Measurements from ENCODE around the gene ELP2. TPM values are rescaled to one million over a fixed set of nuclear protein-coding genes. Genes with fewer than 3 reads are reported as not detected.
"Not testable (repeated sequence)": the region's sequence is repeated elsewhere in the genome, so short reads cannot be mapped to it uniquely, and the experiment has no call there.

Gene ELP2
- 104 and 111 TPM in 2 replicates for total RNA-seq

DNA sequence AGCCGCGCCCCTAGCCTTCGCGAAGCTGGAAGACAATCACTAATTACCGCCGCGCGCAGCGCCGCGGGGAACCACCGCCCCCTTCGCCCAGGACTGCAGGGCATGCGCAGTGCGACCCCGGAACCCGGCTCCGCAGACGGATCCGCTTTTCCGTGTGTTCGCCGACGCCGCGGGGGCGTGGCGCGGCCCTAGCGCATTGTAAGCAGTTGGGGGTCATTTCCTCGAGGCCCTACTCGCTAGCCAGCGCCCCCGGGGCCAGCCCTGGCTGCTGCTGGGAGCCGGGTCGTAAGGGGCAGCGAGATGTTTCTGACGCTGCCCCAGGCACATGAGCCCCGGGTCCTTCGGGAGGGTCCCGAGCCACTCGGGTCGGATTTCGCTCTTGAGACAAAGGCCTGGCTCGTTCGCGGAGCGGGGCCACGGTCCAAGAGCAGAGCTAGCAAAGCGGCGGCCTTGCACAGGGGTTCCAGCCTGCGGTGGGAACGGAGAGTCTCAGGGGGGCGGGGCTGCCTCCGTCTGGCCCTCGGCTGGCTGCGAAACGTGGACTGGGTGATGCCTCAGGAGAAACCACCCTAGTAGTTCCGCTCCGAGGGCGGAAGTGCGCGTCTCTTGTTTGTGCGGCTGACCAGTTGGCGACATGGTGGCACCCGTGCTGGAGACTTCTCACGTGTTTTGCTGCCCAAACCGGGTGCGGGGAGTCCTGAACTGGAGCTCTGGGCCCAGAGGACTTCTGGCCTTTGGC lies at the start of gene ELP2, which contains the start of gene SLC39A6:
TSS of gene ELP2 (plus strand) at position 600 of the 739 bp plus-strand sequence. CDS start at position 635, 35 bp downstream.
TSS of gene SLC39A6 (minus strand) at position 41 of the 739 bp plus-strand sequence. CDS start 2,333 bp downstream, outside the sequence.
- Mint-ChIP-seq H3K27me3 (no peaks in the 10 kb centered on the region), H3K36me3 (ENCODE audit: low read depth) (peaks cover 54% of the 10 kb centered on the region), H3K9me3 (peaks cover 3% of the 10 kb centered on the region), H3K4me1 (peaks cover 50% of the 10 kb centered on the region), H3K27ac (peak within 1 kb of the TSS; percentile 96), H3K4me3 (peak within 1 kb of the TSS; percentile 94)
- peak; percentile 99 for DNase-seq
- intact Hi-C loops (cut with micrococcal nuclease), result loop anchor here (1.0 to 2.0 kb wide), 5 partner anchors 13 to 699 kb away; partner anchors contain the start of genes MOCOS, RMP24 and RPRD1A

- H3K36me3 Mint-ChIP-seq (ENCODE audit: low read depth); DNase-seq; H3K4me3 Mint-ChIP-seq; intact Hi-C loops (cut with micrococcal nuclease); H3K27ac Mint-ChIP-seq: not testable (repeated sequence)
- Mint-ChIP-seq H3K27me3 (peaks cover 17% of the 10 kb centered on the region), H3K4me1 (peaks cover 11% of the 10 kb centered on the region), H3K9me3 (peaks cover 18% of the 10 kb centered on the region)
Observed at GRCh38 chr18:36081118-36081517, 48.6 kb upstream of the ELP2 start.

GRCh38 chr18:36083729-36084128 lies 46.0 kb upstream of the ELP2 start:
- H3K4me1 Mint-ChIP-seq, result peaks cover 11% of the 10 kb centered on the region
- H3K9me3 Mint-ChIP-seq, result peaks cover 18% of the 10 kb centered on the region
- DNase-seq, result no peak
- intact Hi-C loops (cut with micrococcal nuclease), result no loop called here
- H3K27ac Mint-ChIP-seq, result no peak overlapping the region
- no peak overlapping the region for H3K4me3 Mint-ChIP-seq
- no peaks in the 10 kb centered on the region for H3K36me3 Mint-ChIP-seq (ENCODE audit: low read depth)
- peaks cover 15% of the 10 kb centered on the region for H3K27me3 Mint-ChIP-seq

DNA sequence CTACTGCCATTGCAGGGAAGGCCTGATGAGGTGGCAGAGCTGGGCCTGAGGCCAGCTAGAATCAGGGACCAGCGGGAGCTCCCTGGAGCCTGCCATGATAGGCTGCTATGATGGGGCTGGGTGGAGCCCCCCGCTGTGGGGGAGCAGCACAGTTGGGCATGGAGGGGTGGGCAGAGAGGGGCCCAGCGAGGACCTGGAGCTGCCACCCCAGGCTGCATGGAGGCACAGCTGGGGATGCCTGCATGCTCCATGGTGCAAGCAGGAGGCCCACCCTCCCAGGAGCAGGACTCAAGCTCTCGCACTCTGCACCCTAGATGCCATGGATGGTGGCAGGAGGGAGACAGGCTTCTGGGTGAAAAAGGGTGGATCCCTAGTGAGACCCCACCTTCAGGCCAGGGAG lies 44.5 kb upstream of the ELP2 start:
- Mint-ChIP-seq H3K36me3 (ENCODE audit: low read depth) (no peaks in the 10 kb centered on the region), H3K27me3 (peaks cover 15% of the 10 kb centered on the region), H3K9me3 (peaks cover 11% of the 10 kb centered on the region), H3K4me3 (no peak overlapping the region), H3K4me1 (peaks cover 11% of the 10 kb centered on the region), H3K27ac (no peak overlapping the region)
- peak; percentile 32 for DNase-seq
- intact Hi-C loops (cut with micrococcal nuclease), result no loop called here

DNA sequence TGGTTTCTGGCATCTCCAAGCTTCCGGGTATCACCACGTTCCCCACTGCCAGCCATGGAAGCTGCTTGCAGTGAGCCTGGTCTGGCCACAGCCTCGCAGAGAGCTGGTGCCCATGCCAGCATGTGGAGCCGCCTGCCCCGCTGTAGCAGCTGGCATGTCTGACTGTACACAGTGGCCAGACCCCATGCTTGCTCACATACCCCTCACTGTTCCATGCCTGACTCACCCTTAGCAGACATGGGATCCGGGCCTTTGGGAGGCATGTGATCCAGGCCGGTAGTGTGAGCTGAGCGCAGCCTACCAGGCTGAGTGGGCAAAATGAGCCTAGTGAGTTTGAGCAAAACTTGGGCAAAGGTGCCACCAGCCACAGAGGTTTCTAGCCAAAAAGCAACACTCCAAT lies 43.5 kb upstream of the ELP2 start:
- Mint-ChIP-seq H3K27ac (no peak overlapping the region), H3K27me3 (peaks cover 13% of the 10 kb centered on the region), H3K36me3 (ENCODE audit: low read depth) (no peaks in the 10 kb centered on the region), H3K9me3 (peaks cover 1% of the 10 kb centered on the region), H3K4me3 (no peak overlapping the region), H3K4me1 (peaks cover 11% of the 10 kb centered on the region)
- peak; percentile 44 for DNase-seq
- intact Hi-C loops (cut with micrococcal nuclease), result no loop called here

DNA sequence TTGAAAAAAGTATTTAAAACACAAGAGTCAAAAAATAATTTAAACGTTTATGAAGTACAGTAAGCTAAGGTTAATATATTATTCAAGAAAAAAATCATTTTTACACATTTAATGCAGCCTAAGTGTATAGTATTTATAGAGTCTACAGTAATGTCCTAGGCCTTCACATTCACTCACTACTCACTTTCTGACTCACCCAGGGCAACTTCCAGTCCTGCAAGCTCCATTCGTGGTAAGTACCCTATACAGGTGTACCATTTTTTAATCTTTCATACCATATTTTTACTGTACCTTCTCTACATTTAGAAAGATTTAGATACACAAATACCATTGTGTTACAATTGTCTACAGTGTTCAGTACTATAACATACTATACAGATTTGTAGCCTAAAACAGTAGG lies 41.4 kb upstream of the ELP2 start:
- Mint-ChIP-seq H3K9me3 (no peaks in the 10 kb centered on the region), H3K4me1 (peaks cover 11% of the 10 kb centered on the region)

DNA sequence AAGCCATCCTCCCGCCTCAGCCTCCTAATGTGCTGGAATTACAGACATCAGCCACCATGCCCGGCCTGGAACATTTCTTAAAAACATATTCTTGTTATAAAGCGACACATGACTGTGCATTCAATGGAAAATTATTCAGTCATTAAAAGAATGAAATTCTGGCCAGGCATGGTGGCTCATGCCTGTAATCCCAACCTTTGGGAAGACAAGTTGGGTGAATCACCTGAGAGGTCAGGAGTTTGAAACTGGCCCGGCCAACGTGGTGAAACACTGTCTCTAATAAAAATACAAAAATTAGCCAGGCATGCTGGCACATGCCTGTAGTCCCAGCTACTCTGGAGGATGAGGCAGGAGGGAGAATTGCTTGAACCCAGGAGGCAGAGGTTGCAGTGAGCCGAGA lies 40.7 kb upstream of the ELP2 start:
- Mint-ChIP-seq H3K27me3 (peaks cover 6% of the 10 kb centered on the region), H3K4me3 (no peak overlapping the region), H3K36me3 (ENCODE audit: low read depth) (no peaks in the 10 kb centered on the region), H3K4me1 (peaks cover 8% of the 10 kb centered on the region), H3K27ac (no peak overlapping the region), H3K9me3 (no peaks in the 10 kb centered on the region)
- no peak for DNase-seq
- intact Hi-C loops (cut with micrococcal nuclease), result no loop called here

More for the DNA sequence above, 41.4 kb upstream of the ELP2 start:
- H3K4me3 Mint-ChIP-seq, result no peak overlapping the region
- peaks cover 6% of the 10 kb centered on the region for H3K27me3 Mint-ChIP-seq
- no peaks in the 10 kb centered on the region for H3K36me3 Mint-ChIP-seq (ENCODE audit: low read depth)
- DNase-seq, result no peak
- H3K27ac Mint-ChIP-seq, result no peak overlapping the region
- intact Hi-C loops (cut with micrococcal nuclease), result no loop called here

DNA sequence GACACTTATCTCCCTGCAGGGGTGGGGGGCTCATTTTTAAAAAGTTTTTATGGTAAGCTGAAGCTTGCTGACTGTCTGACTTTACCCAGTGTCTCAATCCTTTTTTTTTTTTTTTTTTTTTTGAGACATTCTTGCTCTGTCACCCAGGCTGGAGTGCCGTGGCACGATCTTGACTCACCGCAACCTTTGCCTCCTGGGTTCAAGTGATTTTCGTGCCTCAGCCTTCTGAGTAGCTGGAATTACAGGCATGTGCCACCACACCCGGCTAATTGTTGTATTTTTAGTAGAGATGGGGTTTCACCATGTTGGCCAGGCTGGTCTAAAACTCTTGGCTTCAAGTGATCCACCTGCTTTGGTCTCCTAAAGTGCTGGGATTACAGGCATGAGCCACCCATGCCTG lies 37.6 kb upstream of the ELP2 start:
- not testable (repeated sequence) for DNase-seq; H3K4me1 Mint-ChIP-seq; H3K27ac Mint-ChIP-seq; H3K4me3 Mint-ChIP-seq; H3K9me3 Mint-ChIP-seq; H3K36me3 Mint-ChIP-seq (ENCODE audit: low read depth)
- intact Hi-C loops (cut with micrococcal nuclease), result loop anchor here (10.0 kb wide), 1 partner anchor 337 kb away; no protein-coding TSS in a partner anchor
- H3K27me3 Mint-ChIP-seq, result peaks cover 12% of the 10 kb centered on the region

- Mint-ChIP-seq H3K36me3 (ENCODE audit: low read depth) (no peaks in the 10 kb centered on the region), H3K27me3 (peaks cover 15% of the 10 kb centered on the region), H3K4me3 (no peak overlapping the region), H3K4me1 (peaks cover 4% of the 10 kb centered on the region), H3K27ac (no peak overlapping the region), H3K9me3 (no peaks in the 10 kb centered on the region)
- no peak for DNase-seq
- intact Hi-C loops (cut with micrococcal nuclease), result loop anchor here (10.0 kb wide), 1 partner anchor 340 kb away; no protein-coding TSS in a partner anchor
Observed at GRCh38 chr18:36094431-36094830, 35.3 kb upstream of the ELP2 start.

GRCh38 chr18:36095936-36096519 lies 33.7 kb upstream of the ELP2 start:
- H3K4me3 Mint-ChIP-seq, result no peak overlapping the region
- no peaks in the 10 kb centered on the region for H3K9me3 Mint-ChIP-seq
- intact Hi-C loops (cut with micrococcal nuclease), result loop anchor here (2.0 to 10.0 kb wide), 3 partner anchors 79 to 476 kb away; no protein-coding TSS in a partner anchor
- H3K4me1 Mint-ChIP-seq, result peaks cover 4% of the 10 kb centered on the region
- DNase-seq, result peak; percentile 67
- H3K27me3 Mint-ChIP-seq, result peaks cover 11% of the 10 kb centered on the region
- H3K36me3 Mint-ChIP-seq (ENCODE audit: low read depth), result no peaks in the 10 kb centered on the region
- no peak overlapping the region for H3K27ac Mint-ChIP-seq

GRCh38 chr18:36096955-36097354 lies 32.7 kb upstream of the ELP2 start:
- Mint-ChIP-seq H3K27me3 (peaks cover 11% of the 10 kb centered on the region), H3K4me3 (no peak overlapping the region), H3K4me1 (peaks cover 4% of the 10 kb centered on the region), H3K36me3 (ENCODE audit: low read depth) (no peaks in the 10 kb centered on the region), H3K9me3 (no peaks in the 10 kb centered on the region), H3K27ac (no peak overlapping the region)
- DNase-seq, result no peak
- intact Hi-C loops (cut with micrococcal nuclease), result loop anchor here (2.0 to 10.0 kb wide), 3 partner anchors 80 to 475 kb away; no protein-coding TSS in a partner anchor

- no peak for DNase-seq
- no peaks in the 10 kb centered on the region for H3K9me3 Mint-ChIP-seq
- H3K4me1 Mint-ChIP-seq, result no peaks in the 10 kb centered on the region
- no peak overlapping the region for H3K4me3 Mint-ChIP-seq
- intact Hi-C loops (cut with micrococcal nuclease), result loop anchor here (5.0 to 10.0 kb wide), 2 partner anchors 345 to 473 kb away; no protein-coding TSS in a partner anchor
- H3K27me3 Mint-ChIP-seq, result peaks cover 11% of the 10 kb centered on the region
- H3K27ac Mint-ChIP-seq, result no peak overlapping the region
- H3K36me3 Mint-ChIP-seq (ENCODE audit: low read depth), result no peaks in the 10 kb centered on the region
Observed at GRCh38 chr18:36099311-36099710, 30.4 kb upstream of the ELP2 start.

DNA sequence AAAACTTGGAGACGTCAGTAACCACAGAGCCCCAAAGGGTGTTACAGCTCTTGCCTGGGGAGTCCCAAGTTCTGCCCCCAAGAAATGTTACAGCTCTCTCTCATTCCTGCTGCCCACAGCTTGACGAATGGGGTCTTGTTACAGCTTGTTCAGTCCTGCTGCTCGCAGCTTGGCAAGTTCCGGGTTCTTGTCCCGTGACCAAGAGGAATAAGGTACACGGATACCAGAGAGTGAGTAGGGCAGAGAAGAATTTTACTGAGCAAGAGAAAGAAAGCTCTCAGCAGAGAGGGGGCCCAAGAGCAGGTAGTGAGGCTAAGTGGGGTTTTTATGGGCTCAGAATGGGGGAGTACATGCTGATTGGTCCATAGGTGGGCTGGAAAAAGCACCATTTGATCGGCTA lies 27.8 kb upstream of the ELP2 start:
- no peaks in the 10 kb centered on the region for H3K4me1 Mint-ChIP-seq
- H3K27ac Mint-ChIP-seq, result no peak overlapping the region
- no peaks in the 10 kb centered on the region for H3K36me3 Mint-ChIP-seq (ENCODE audit: low read depth)
- intact Hi-C loops (cut with micrococcal nuclease), result no loop called here
- H3K27me3 Mint-ChIP-seq, result peaks cover 4% of the 10 kb centered on the region
- DNase-seq, result no peak
- no peaks in the 10 kb centered on the region for H3K9me3 Mint-ChIP-seq
- no peak overlapping the region for H3K4me3 Mint-ChIP-seq

GRCh38 chr18:36104749-36105148 lies 24.9 kb upstream of the ELP2 start:
- no peak for DNase-seq
- H3K36me3 Mint-ChIP-seq (ENCODE audit: low read depth), result peaks cover 7% of the 10 kb centered on the region
- H3K4me3 Mint-ChIP-seq, result no peak overlapping the region
- H3K9me3 Mint-ChIP-seq, result no peaks in the 10 kb centered on the region
- H3K27me3 Mint-ChIP-seq, result no peaks in the 10 kb centered on the region
- no peaks in the 10 kb centered on the region for H3K4me1 Mint-ChIP-seq
- no peak overlapping the region for H3K27ac Mint-ChIP-seq
- intact Hi-C loops (cut with micrococcal nuclease), result no loop called here
